ENCODE measurements around the gene ETV1.

The ETV1 gene

GRCh38 chr7:13989126-13989948, at the start of gene ETV1:
TSS of gene ETV1 (minus strand) at chr7:13989666. CDS start at chr7:13989052, 614 bp downstream.
- DNase-seq: no peak

DNA sequence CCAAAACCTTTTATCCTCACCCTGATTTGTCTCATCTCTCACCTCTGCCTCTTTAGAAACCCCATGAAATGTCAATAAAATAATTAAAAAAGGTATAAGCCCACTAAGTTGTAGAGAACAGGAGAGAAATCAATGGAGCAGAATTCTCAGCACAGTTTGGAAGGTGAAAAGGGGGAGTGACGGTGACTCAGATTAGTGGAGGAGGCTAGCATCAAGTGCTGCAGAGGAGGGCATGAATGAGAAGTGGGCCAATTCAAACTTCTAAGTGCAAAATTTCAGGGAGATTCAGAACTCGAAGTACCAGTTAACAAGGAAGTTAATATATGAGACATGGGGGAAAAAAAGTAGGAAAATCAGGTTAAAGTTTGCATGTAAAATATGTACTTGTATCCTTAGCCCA, 34.9 kb upstream of the ETV1 start:
- DNase-seq: no peak

DNA sequence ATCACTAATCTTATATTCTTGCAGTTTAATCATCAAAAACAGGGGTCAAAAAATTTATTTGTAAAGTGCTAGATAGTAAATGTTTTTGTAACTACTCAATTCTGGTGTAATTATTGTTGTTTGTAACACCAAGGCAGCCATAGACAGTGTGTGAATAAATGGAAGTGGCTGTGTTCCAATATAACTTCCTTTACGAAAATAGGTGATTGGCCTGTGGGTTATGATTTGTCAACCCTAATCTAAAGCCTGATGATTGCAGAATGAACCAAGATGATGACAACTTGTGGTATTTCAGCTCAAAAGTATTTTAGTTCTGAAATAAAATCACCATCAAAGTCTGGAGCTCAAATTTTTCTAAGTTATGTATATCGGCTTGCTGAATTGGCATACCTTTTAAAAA, 34.4 kb upstream of the ETV1 start:
- no peak for DNase-seq

DNA sequence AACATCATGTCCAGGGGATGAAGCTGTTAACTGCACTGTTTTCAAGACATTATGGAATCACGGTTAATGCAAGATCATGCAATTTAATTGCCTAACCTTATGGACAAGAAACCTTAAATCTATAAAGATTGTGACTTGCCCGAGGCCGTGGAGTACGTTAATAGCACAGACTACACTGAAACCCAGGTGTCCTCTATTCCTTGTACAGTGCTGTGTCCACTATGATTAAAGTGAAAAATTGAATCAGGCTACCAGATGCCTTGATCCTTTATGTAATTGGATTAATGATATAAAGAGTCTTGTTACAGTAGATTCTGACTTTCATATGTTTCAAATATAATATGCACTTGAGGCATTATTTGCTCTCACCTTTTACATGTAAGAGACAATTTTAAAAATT, 33.9 kb upstream of the ETV1 start:
- DNase-seq: no peak

GRCh38 chr7:14021069-14021468, 31.6 kb upstream of the ETV1 start:
- DNase-seq: no peak

DNA sequence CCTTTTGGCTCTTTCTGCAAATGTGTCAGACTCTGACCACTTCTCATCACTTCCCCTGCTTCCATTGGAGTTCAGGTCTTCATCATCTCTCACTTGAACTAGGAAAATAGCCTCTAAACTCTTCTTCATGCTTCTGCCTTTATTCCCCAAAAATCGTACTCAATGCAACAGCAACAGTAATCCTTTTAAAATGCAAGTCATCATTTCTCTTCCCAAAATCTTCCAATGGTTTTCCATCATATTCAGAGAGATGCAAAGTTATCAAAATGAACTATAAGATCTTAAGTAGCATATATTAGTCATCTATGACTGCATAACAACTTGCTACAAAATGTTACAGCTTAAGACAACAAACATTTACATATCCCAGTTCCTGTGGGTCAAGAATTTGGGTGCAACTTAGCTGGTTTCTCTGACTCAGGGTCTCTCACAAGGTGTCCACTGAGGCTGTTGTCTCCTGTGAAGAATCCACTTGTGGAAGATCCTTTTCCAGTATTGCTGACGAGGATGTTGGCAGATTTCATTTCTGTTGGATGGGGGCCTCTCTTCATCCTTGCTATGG, 31.0 kb upstream of the ETV1 start:
- DNase-seq: no peak

DNA sequence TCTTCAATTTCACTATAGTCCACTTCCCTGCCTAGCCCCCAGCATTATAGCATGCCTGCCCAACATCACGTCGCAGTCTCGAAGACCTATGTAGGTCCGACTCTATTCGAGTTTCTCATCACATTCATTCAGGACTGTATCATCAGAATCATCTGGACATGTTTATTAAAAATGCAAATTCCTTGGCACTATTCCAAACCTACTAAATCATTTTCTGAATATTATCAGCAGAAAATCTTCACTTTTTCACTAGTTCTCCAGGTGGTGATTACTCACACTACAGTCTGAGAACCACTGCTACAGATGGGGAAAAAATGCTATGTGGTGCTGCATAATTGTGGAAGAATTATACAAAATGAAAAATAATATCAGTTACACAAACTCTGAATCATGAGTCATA, 29.3 kb upstream of the ETV1 start:
- DNase-seq: no peak

DNA sequence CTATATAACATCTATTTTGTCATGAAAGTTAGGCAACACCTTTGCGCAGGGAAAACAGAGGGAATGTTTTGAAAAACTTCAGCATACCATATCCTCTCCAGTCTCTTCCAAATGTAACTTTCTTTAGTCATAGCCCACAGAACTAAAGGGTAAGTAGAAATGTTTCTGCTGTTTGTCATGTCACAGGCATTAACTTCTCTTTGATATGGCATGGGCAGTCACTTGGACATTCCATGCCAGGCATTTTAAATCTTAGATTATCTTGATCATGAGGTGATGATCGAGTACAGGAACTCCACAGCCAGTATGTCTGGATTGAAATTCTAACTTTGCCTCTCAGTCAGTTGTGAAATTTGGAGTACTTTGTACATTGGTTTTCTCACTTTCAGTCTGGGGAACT, 27.5 kb upstream of the ETV1 start:
- DNase-seq: no peak

GRCh38 chr7:14013898-14014297, 24.4 kb upstream of the ETV1 start:
- no peak for DNase-seq

DNA sequence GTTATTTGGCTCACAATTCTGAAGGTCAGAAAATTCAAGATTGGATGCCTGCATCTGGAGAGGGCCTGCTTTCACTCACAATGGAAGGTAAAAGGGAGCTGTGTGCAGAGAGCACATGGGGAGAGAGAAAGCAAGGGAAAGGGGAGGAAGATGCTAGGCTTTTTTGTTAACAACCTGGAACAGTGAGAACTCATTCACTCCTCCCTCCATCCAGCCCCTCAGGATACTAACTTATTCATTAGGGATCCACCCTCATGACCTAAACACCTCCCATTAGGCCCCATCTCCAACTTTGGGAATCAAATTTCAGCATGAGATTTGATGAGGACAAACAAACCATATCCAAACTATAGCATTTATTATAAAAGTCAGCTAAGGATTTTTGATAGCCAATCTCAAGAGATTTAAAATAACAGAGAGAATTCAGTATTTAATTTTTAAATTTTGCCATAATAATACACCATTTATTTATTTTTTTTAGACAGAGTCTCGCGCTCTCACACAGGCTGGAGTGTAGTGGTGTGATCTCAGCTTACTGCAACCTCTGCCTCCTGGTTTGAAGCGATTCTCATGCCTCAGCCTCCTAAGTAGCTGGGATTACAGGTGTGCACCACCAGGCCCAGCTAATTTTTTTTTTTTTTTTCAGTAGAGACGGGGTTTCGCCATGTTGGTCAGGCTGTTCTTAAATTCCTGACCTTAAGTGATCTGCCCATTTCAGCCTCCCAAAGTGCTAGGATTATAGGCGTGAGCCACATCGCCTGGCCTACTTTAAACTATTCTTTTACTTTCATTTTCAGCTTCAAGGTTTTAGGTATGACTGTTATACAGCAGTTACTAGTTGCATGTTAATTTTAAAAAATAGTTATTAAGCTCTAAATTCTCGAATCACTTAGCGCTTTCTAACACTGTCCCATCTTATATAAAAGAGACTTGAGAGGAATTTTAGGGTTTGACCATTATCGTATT, 20.3 kb upstream of the ETV1 start:
- no peak for DNase-seq

GRCh38 chr7:14001139-14001538, 11.7 kb upstream of the ETV1 start:
- no peak for DNase-seq

DNA sequence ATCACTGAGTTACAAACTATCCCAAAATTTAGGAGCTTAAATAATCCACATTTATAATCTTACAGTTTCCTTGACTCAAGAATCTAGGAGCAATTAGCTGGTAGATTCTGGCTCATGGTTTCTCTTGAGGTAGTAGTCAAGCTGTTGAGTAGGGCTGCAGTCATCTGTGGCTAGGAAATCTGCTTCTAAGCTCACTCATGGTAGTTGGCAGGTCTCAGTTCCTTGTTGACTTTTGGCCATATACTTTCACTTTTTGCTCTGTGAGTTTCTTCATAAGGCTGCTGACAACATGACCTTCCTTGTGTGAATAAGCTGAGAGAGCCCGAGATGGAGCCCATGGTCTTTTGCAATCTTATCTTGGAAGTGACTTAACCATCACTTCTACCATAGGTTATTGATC, 10.8 kb upstream of the ETV1 start:
- DNase-seq: no peak

DNA sequence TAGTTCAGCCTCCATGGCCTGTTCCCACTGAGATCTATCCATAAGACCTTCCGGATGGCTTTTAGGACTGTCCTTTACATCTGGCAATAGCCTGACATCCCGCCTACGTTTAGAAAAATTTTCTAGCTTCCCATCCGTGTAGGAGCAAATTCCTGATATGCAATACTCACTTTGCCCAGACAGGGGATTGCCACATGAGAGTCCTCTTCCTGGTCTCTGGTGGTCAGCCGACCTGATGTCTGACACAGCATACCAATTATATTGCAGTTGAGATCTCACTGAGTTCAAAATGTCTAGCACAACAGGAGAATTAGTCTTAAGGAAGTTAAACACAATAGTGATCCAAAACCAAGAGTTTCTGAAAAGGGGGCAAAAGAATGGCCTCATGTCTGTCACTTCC, 9.4 kb upstream of the ETV1 start:
- DNase-seq: no peak

DNA sequence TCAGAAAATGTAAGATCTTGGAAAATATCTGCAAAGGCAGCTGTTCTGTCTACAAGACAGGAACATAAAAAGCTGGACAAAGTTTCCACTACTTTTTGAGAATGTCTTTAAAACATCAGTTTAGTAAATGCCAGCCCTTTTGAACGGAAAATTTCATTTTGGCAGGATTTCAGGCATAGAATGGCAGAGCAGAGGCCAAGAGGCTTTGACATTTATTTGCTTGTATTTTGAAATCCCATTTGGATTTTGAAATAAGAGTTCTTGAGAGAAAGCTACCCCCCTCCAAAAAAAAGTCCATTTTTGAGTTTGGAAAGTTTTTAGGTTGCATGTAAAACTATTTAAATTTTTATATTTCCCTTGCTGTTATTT, 3.1 kb upstream of the ETV1 start:
- DNase-seq: no peak

DNA sequence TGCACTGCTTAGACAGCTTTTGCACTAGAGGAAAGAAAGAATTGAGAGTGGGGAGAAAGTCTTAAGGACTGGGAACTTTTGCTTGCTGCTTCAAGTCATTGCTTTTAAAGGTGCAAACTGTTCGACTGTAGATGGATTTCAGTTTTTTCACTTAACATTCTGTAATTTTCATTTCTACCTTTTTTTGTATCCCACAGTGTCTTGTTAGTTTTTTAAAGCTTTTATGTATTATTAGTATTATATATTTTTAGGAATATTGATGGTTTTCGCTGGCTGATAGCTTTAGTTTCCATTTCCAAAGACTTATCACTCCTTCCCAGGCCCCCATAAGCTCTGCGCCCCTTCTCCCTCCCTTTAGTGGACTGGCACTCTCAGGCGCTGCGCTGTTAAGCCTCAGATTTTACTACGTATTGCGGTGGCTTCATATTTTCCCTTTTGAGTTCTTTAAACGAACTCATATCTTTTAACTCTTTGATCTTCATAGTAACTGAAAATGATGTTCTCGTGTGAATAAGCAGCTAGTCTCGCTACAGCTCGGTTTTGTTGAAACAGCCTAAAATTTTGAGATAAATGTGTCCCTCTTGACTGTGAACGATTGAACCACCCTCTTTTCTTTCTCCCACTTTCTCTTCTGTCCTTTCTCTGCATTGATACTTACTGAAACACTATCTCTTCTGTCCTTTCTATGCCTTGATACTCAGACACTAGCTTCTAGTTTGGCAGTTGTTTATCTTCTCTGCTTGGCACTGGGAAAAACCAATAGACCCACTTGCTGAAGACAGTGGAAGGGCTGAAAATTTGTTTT, 2.5 kb upstream of the ETV1 start:
- DNase-seq: no peak

GRCh38 chr7:13990984-13991790, 1.7 kb upstream of the ETV1 start:
- peak; percentile 89 for DNase-seq

- peak; percentile 66 for DNase-seq
Measured at GRCh38 chr7:13990319-13990983, 985 bp upstream of the ETV1 start.

DNA sequence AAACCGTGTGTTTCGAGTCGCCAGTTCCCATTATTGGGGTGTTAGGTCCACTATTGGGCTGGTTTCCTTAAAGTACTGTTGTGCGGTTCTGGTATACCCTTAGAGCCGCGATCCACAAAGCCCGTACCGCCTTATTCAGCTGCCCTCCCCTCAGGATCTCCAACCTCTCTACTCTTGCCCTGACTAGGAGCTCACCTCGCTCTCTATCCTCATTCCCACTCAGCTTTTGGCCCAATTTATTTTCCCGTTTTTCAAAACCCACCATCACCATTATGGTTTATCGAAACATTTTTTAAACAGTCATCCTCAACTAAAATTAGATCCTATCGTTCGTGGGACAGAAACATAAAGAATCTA, 461 bp upstream of the ETV1 start:
- no peak for DNase-seq

GRCh38 chr7:13988731-13989125, 738 bp downstream of the ETV1 start:
- no peak for DNase-seq

- no peak for DNase-seq
Measured at GRCh38 chr7:13988065-13988464, 1.4 kb downstream of the ETV1 start.

GRCh38 chr7:13987395-13987794, 2.1 kb downstream of the ETV1 start:
- no peak for DNase-seq

GRCh38 chr7:13986208-13986607, 3.3 kb downstream of the ETV1 start:
- no peak for DNase-seq
